HAP-1 (cell line): ENCODE data around the gene RNF11.

Experiments
- DNase-seq, 2 experiments: peaks; one replicate each; pipeline ENCODE4 v3.0.0-alpha.2; 2016 to 2020; ENCODE audit warnings: low spot score in 2 of 2
- H3K27me3 ChIP-seq: fragments of 250-450 bp; sonication (Bioruptor Pico); 2 replicates; pipeline ENCODE4 v1.5.1; 2020; ENCODE audit warnings: low read depth, mild to moderate bottlenecking, moderate library complexity
- H3K36me3 ChIP-seq: fragments of 250-450 bp; sonication (Bioruptor Pico); replicated peaks from 2 replicates; pipeline ENCODE4 v1.5.1; 2020; ENCODE audit warnings: mild to moderate bottlenecking
- H3K4me1 ChIP-seq: fragments of 250-450 bp; sonication (Bioruptor Pico); 2 replicates; pipeline ENCODE4 v1.5.1; 2020; ENCODE audit warnings: mild to moderate bottlenecking
- H3K4me3 ChIP-seq: fragments of 250-450 bp; sonication (Bioruptor Pico); 2 replicates; pipeline ENCODE4 v1.5.1; 2020; ENCODE audit warnings: mild to moderate bottlenecking, moderate library complexity
- H3K9me3 ChIP-seq: fragments of 250-450 bp; sonication (Bioruptor Pico); 2 replicates; pipeline ENCODE4 v1.5.1; 2020; ENCODE audit warnings: mild to moderate bottlenecking, moderate library complexity
- in situ Hi-C: fragments of 300-500 bp; cut with MboI; formaldehyde crosslinking; loops from 3 replicates; pipeline ENCODE4 v1.14.3; 2020; ENCODE audit warnings: low sequenced_read_pairs, inconsistent platforms, mixed read lengths

RNF11 gene

DNA sequence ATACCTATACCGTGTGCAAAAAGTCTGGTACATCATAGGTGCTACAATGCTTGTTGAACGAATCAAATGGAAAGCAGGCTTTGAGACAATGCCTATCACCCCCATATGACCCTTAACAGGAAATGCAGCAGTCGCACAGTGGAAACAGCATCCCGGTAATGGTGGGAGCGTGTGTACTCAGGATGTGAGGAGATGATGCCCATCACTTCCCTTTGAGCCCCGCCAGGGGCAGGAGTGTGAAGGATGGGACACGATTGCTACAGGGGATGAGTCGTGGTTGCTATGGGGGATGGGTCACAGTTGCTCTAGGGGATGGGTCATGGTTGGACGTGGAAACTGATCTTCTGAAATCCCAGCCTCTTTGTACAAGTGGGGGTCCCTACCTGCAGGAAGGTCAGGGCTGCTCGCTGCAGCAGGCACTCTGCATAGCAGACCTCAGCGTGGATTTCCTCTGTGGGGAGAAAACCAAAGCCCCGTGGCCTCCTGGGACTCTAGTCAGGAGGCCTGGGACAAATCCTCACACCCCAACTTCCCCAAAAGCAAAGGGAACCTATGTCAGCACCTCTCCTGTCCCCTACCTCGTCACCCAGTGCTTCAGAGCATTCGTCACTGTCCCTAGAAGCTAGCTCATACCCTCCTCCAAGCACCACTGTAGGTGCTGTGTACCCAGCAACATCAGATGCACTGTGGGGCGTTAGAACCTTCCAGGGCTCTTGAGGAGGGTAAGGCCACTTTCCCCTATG, 75.0 kb downstream of the RNF11 start:
- Histone ChIP-seq H3K4me1 (no peaks in the 10 kb centered on the region), H3K36me3 (no peaks in the 10 kb centered on the region), H3K9me3 (no peaks in the 10 kb centered on the region), H3K4me3 (no peak overlapping the region), H3K27me3 (no peaks in the 10 kb centered on the region)
- in situ Hi-C loops: loop anchor here (10.0 kb wide), 1 partner anchor 56 kb away; no protein-coding TSS in a partner anchor
- DNase-seq: no peak

DNA sequence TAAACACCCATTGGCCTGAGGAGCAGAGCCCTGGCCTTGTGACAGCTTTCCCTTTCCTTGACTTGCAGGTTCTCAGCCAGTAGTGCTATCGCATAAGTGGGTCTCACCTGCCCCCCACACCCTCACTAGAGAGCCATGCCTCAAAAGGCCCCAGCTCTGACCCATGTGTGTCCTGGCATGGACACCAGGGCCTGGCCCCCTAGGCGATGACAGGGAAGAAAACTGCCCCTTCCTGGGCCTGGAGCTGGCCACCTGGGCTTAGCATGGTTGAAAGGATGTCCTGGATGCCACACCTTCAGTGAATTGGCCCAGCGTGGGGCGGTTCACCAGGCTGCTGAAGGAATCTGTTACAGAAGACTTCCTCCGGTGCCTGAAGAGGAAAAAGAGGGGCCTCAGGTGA, 75.8 kb downstream of the RNF11 start:
- Histone ChIP-seq H3K36me3 (no peaks in the 10 kb centered on the region), H3K4me3 (no peak overlapping the region), H3K27me3 (no peaks in the 10 kb centered on the region), H3K9me3 (no peaks in the 10 kb centered on the region), H3K4me1 (no peaks in the 10 kb centered on the region)
- in situ Hi-C loops: loop anchor here (10.0 kb wide), 1 partner anchor 57 kb away; no protein-coding TSS in a partner anchor
- no peak for DNase-seq

DNA sequence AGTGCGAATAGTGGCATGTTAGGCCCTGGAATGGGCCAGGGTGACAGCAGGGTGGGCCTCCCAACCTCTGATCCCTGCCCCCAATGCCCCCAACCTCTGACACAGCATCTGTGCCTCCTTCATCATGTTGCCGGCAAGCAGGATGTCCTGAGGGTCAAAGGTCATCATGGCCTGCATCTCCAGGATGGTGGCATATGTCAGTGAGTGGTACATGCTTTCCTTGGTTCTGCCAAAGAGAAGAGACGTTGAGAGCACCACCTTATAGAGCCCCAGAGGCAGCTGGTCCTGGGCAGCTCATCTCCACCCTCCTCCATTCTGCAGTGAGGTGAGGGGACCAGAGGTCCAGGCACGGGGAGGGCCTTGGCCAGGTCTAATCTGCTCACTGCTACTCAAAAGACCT, 76.6 kb downstream of the RNF11 start:
- Histone ChIP-seq H3K4me3 (no peak overlapping the region), H3K36me3 (no peaks in the 10 kb centered on the region), H3K4me1 (no peaks in the 10 kb centered on the region), H3K27me3 (no peaks in the 10 kb centered on the region), H3K9me3 (no peaks in the 10 kb centered on the region)
- DNase-seq: no peak
- in situ Hi-C loops: loop anchor here (10.0 kb wide), 1 partner anchor 58 kb away; no protein-coding TSS in a partner anchor

DNA sequence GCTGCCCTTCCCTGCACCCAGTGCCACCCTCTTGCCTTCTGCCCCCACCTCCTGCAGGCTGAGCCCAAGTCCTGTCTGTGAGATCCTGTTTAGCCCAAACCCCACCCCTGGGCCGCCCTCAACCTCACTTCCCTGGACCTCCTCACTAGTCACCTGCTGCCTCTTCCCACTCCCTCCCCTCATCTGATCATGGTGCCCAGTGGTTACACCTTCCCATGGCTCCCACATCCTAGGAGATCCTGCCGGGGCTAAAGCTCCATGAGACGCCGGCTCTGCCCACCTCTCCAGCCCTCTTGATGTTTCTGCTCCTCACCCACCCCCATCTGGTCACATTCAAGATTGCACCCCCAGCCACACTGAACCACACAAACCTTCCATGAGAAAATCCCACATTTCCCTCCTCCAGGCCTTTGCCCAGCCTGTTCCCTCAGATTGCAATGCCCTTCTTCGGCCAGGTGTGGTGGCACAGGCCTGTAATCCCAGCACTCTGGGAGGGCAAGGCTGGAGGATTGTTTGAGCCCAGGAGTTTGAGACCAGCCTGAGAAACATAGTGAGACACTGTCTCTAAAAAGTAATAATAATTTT, 77.3 kb downstream of the RNF11 start:
- in situ Hi-C loops: loop anchor here (10.0 kb wide), 1 partner anchor 59 kb away; no protein-coding TSS in a partner anchor
- H3K9me3 ChIP-seq: no peaks in the 10 kb centered on the region
- DNase-seq: peak in 1 of 2 experiments; percentile 33
- no peak overlapping the region for H3K4me3 ChIP-seq
- no peaks in the 10 kb centered on the region for H3K27me3 ChIP-seq
- H3K36me3 ChIP-seq: no peaks in the 10 kb centered on the region
- no peaks in the 10 kb centered on the region for H3K4me1 ChIP-seq

DNA sequence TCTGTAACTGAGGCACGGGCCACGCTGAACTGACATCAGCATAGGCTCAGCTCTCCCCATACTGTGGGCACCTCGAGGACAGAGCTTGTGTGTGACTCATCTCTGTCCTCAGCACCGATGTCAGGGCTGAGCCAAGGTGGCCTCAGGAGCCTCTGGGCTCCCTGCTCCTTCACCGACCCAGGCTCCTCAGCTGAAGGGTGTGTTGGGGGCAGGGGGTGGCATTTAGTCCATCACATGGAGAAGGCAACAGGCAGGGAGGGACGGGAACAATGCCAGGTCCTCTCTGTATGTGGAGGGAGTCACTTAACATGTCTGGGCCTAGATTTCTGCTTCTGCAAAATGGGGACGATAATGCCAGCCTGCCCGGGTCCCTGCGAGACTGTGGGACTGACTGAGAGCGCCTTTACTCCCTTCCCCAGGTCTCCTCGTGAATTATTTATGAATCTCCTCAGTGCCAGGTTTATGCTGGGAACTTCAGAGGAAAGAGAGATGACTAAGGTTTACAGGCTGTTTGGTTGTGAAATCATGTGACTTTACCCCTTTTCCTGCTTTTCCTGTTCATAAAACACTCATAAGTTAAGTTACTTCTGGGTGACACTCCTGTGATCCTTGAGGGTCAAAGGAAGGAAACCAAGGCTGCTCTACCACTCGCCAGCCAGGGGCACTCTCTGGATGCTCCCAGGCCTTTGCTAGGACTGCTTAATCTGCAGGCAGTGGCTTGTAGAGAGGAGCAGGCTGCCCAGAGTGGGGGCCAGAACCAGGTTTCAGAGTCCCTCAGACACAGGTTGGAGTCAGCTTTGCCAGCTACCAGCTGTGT, 78.1 kb downstream of the RNF11 start:
- no peaks in the 10 kb centered on the region for H3K36me3 ChIP-seq
- in situ Hi-C loops: loop anchor here (10.0 kb wide), 1 partner anchor 59 kb away; no protein-coding TSS in a partner anchor
- no peak overlapping the region for H3K4me3 ChIP-seq
- no peaks in the 10 kb centered on the region for H3K9me3 ChIP-seq
- no peaks in the 10 kb centered on the region for H3K4me1 ChIP-seq
- no peaks in the 10 kb centered on the region for H3K27me3 ChIP-seq
- no peak for DNase-seq

DNA sequence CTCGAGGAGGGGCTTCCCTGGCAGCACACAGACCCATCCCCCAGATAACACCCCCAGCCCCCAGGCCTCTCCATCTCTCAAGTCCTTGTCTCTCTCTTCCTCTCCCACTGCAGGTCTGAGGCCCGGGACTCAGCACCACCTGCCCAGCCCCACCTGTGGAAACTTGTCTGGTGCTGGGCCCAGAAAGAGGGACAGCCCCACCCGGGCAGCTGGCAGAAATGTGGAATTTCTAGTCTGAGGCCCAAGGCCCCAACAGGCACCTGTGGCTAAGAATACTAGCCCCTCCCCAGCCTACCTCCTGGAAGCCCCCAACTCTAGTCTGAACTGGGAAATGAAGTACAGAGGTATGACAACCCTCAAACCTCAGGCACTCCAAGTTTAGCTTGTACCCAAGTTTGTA, 78.9 kb downstream of the RNF11 start:
- Histone ChIP-seq H3K27me3 (no peaks in the 10 kb centered on the region), H3K4me3 (no peak overlapping the region), H3K9me3 (no peaks in the 10 kb centered on the region), H3K4me1 (no peaks in the 10 kb centered on the region), H3K36me3 (no peaks in the 10 kb centered on the region)
- DNase-seq: no peak
- in situ Hi-C loops: loop anchor here (10.0 kb wide), 1 partner anchor 60 kb away; no protein-coding TSS in a partner anchor

DNA sequence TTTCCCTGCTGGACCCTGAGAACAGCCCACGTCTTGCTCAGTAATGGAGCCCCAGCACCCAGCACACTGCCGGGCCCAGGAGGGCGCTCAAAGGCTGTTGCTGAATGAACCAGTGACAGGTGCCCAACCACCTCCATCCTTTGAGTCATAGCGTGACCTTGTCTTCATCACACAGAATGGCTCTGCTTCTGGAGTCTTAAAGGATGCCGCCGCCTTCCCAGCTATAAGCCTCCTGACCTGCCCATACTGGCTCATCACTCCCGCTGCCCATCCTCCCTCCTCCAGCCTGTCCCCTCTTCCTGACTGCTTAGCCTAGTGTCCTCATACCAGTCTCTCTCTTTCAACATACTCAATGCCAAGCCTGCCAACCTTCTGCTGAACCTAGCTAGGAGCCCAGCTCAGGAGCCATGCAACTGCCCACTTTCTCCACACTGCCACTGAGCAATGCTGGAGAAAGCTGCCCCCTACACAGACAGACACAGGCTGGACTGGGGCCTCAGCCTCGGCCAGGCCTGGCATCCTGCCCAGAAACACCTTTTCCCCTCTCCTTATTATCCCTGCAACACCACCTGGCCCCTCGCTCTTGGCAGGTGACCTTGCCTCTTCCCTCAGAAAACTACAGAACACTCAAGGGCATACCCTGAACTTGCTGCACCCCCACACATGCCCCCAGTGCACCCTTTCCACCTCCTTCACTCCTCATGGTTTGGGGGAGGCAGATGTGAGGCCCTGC, 80.2 kb downstream of the RNF11 start:
- in situ Hi-C loops: loop anchor here (10.0 kb wide), 1 partner anchor 61 kb away; no protein-coding TSS in a partner anchor
- Histone ChIP-seq H3K4me1 (no peaks in the 10 kb centered on the region), H3K36me3 (no peaks in the 10 kb centered on the region), H3K4me3 (no peak overlapping the region), H3K27me3 (no peaks in the 10 kb centered on the region), H3K9me3 (no peaks in the 10 kb centered on the region)
- DNase-seq: no peak

DNA sequence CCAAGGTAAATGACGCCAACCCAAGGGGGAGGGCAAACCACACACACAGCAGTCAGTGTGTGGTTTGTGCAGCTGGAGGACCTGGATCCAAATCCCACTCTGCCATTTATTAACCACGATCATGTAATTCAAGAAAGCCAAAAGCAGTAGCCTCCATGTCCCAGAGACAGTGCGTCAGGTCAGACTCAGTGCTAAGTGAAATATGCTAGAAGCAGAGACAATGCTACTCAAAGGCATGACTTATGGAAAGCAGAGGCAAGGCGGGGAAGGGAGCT, 80.7 kb downstream of the RNF11 start:
- Histone ChIP-seq H3K4me3 (no peak overlapping the region), H3K27me3 (no peaks in the 10 kb centered on the region), H3K9me3 (no peaks in the 10 kb centered on the region), H3K4me1 (no peaks in the 10 kb centered on the region), H3K36me3 (no peaks in the 10 kb centered on the region)
- in situ Hi-C loops: loop anchor here (10.0 kb wide), 1 partner anchor 62 kb away; no protein-coding TSS in a partner anchor
- no peak for DNase-seq

DNA sequence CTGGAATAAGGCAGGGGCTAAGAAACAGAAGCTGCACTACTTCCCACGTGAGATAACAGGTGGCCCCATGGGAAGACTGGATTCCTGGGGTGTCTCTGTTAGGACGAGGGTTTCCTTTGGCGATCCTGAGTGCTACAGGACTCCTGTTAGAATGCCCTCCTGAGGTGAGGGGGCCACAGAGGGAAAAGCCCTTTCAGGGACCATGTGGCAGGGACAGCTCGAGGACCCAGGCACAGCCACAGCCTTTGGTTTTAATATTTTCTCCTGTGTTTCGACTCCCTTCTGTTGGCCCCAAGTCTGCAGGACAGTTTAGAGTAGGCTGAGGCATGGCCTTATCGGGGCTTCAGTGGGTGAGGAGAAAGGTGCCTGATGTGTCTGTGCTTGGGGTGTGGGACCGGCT, 81.7 kb downstream of the RNF11 start:
- Histone ChIP-seq H3K36me3 (no peaks in the 10 kb centered on the region), H3K4me1 (no peaks in the 10 kb centered on the region), H3K27me3 (no peaks in the 10 kb centered on the region), H3K4me3 (no peak overlapping the region), H3K9me3 (no peaks in the 10 kb centered on the region)
- no peak for DNase-seq
- in situ Hi-C loops: loop anchor here (10.0 kb wide), 1 partner anchor 63 kb away; no protein-coding TSS in a partner anchor

DNA sequence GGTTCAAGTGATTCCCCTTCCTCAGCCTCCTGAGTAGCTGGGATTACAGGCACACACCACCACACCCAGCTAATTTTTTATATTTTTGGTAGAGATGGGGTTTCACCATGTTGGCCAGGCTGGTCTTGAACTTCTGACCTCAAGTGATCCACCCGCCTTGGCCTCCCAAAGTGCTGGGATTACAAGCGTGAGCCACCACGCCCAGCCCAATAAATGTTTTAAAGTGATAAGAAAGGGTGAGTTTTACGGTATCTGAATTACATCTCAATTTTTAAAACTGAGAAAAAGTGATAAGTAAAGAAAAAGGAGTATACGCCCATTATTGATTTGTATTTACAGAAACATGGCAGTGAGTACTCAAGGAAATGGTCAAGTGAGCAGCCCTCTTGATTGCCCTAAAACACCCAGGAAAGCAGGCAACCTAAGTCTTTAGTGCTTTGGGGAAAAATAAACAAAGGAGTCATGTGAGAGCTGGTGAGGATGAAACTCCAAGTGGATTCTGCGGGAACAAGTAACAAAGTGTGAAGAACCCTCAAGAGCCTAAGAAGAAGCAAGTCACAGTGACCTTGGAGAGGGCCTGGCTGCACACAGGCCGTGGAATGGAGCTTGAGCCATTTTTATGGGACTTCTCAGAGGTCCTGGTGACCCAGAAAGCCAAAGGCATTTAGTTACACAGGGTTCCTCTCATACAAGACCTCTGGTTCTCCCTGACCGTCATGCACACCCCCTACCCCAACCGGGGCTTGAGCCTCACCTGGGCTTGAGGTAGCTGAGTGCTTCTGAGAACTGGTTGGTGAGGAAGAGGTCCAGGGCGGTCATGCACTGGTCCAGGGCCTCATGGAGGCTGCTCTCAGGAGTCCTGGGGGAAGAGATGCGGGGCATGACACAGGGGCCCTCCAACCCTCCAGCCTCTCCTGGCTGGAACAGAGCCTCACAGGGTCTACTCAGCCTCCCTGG, 85.2 kb downstream of the RNF11 start:
- no peaks in the 10 kb centered on the region for H3K27me3 ChIP-seq
- H3K4me3 ChIP-seq: no peak overlapping the region
- H3K36me3 ChIP-seq: no peaks in the 10 kb centered on the region
- DNase-seq: no peak
- no peaks in the 10 kb centered on the region for H3K4me1 ChIP-seq
- no peaks in the 10 kb centered on the region for H3K9me3 ChIP-seq
- in situ Hi-C loops: no loop called here

DNA sequence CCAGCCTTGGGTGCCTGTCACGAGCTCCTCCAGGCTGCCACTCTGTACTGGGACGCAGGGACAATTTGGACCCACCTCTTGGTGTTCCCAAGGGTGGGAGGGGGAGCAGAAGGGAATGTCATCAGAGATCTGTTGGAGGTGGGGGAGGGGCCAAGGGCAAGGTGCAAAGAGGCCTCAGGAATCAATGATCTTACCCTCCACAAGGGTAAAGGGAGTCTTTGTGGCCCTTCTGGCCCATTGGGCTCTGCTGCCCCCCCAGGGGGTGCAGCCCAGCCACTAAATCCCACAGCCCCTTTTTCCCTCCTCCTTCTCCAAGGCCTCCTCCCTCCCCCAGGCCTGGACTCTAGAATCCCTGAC, 85.8 kb downstream of the RNF11 start:
- Histone ChIP-seq H3K4me3 (no peak overlapping the region), H3K27me3 (no peaks in the 10 kb centered on the region), H3K36me3 (no peaks in the 10 kb centered on the region), H3K9me3 (no peaks in the 10 kb centered on the region), H3K4me1 (no peaks in the 10 kb centered on the region)
- in situ Hi-C loops: no loop called here
- DNase-seq: no peak

DNA sequence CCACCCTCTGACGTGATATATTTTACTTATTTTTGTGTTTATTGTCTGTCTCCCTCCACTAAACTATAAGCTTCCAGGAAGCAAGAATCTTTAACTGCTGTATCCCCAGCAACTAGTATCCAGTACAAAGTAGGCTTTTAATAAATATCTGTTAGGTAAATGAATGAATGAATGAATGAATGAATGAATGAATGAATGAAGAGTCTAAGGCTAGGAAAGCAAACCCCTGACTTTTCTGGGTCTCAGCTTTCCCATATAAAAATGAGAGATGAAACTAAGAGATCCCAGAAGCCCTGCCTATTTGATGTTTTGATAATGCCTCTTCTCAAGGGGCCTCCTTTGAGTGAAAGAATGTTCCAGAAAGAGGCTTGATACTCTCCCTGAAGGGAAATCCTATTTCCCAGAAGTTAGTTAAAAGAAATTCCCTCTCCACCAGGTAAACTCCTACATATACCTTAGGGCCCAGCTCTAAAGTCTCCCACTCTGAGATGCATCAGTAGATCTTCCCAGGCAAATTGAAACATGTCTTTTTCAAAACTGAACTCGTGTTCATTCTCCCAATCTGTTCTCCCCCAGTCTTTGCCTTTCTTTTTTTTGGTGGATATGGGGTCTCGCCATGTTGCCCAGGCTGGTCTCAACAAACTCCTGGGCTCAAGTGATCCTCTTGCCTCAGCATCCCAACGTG, 86.5 kb downstream of the RNF11 start:
- Histone ChIP-seq H3K36me3 (no peaks in the 10 kb centered on the region), H3K4me1 (no peaks in the 10 kb centered on the region), H3K4me3 (no peak overlapping the region), H3K27me3 (no peaks in the 10 kb centered on the region), H3K9me3 (no peaks in the 10 kb centered on the region)
- DNase-seq: no peak
- in situ Hi-C loops: no loop called here
